ENCODE results near the gene SSTR5. TPM values are rescaled to one million over a fixed set of nuclear protein-coding genes. Genes with fewer than 3 reads are reported as not detected.

The SSTR5 gene
- polyA plus RNA-seq, 3 donors, result 0.15 TPM; not detected in 2

DNA sequence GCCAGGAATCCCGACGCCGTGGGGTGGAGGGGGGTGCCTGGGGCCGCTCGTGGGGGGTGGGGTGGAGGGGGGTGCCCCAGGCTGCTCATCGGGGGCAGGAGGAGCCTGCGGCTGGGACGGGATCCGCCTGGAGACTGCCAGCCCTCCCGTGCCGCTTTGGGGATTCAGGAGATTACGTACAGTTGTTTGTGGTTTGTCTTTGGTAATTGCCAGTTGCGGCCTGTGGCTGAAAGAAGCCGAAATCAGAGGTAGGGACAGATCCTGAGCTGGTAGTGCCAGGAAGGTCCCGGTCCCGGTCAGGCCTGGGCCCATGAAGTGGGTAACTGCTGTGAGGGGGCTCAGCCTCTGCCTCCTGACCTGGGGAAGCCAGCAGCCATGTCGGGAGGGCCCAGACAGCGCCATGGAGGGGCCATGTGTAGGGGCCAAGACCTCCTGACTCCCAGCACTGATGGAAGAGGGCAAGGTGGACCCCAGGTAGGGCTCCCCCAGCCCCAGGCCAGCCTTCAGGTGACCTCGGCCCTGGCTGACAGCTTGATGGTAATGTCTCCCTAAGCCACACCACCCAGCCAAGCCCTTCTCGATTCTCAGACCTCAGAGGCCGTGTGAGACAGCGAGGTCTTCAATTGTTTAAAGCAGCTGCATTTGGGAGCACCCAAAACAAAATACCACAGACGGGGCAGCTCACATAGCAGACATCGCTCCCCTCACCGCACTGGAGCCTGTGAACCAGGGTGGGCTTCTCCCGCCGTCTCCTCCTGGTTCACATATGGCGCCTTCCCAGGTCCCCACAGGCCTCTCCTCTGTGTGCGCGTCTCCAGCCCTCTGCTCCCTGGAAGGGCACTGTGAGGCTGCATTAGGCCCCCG lies 34.9 kb upstream of the SSTR5 start:
- 65 to 80% (median 70%) methylated on average over 31 of the region's 31 CpGs for WGBS, 3 donors
- no peak overlapping the region for H3K27ac ChIP-seq (ENCODE audit: low read depth, low read length)

DNA sequence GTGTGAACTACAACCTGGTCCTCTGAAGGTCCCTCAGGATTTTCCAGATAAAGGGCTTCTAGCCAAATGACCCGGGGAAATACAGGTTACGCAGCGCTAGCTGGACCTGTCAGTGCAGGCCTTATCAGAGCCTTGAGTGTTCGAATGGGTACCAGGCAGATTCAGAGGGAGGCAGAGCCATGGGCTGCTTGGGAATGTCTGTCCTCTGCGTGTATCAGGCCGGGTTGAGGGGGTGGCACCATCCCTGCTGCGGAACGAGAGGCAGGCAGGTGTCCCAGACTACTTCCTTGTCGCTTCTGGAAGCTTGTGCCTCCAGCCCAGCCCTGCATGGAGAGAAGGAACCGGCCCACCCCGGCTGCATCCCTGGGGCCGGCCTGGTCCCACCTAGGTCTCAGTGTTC lies 33.6 kb upstream of the SSTR5 start:
- WGBS, 3 donors, result 81 to 83% (median 82%) methylated on average over 11 to 12 of the region's 12 CpGs
- no peak overlapping the region for H3K27ac ChIP-seq (ENCODE audit: low read depth, low read length)

DNA sequence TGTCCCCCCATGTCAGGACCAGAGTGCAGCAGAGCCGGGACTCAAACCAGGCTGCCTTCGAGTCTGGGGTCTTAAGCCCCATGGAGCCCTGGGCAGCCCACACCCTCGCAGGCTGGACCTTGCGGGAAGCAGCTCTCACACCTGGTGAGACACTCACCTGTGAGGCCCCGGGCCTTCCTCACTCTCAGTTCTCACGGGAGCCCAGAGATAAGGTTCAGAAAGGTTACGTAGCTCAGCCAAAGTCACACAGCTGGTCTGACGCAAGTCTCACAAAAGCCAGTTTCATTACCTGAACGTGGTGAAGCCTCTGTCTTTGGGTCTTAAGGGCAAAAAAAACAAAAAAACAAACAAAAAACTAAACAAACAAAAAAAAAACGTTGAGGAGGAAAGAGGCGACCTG lies 32.8 kb upstream of the SSTR5 start:
- WGBS, 3 donors, result 55 to 83% (median 78%) methylated on average over 11 of the region's 11 CpGs
- H3K27ac ChIP-seq (ENCODE audit: low read depth, low read length), result no peak overlapping the region

DNA sequence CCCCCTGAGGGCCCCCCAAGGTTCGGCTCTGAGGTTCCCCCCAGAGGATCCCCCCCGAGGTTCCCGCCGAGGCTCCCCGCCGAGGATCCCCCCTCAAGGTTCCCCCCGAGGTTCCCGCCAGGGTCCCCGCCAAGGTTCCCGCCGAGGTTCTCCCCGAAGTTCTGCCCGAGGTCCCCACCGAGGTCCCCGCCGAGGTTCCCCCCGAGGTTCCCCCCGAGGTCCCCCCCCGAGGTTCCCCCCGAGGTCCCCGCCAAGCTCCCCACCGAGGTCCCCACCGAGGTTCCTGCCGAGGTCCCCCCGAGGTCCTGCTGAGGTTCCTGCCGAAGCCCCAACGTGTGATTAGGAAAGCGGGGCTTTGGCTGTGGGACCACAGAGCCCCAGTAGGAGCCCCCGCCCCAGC lies 32.2 kb upstream of the SSTR5 start:
- WGBS, 3 donors, result 78 to 93% (median 88%) methylated on average over 13 to 29 of the region's 29 CpGs
- no peak overlapping the region for H3K27ac ChIP-seq (ENCODE audit: low read depth, low read length)

DNA sequence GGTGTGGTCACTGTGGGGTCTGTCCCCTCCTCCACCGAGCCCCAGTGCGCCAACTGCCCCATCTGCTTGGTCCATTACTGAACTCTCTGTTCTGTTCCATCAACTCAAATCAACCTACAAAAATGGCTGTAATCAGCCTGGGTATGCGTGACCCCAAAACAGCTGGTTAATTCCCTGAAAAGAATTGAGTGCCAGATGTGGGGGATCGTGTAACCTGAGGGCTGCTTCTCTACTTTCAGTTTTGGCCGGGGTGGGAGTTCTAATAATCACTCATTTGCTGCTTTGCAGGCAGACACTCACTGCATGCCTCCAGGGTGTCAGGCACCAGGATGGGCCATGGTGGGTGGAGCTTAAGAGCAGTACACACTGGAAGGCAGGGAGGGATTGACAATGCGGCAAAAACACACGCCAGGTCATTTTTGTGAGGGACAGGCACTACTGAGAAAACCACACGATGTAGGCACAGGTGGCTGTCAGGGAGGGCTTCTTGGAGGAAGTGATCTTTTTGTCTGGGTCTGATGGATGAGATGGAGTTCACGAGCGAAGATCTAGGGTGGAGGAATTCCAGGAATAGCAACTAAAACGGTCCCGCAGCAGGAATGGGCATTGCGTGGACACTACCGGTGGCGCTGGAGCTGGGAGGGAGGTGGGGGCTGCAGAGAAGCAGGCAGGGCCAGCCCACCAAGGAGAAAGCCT lies 30.4 kb upstream of the SSTR5 start:
- 85 to 90% (median 90%) methylated on average over 15 of the region's 15 CpGs for WGBS, 3 donors

DNA sequence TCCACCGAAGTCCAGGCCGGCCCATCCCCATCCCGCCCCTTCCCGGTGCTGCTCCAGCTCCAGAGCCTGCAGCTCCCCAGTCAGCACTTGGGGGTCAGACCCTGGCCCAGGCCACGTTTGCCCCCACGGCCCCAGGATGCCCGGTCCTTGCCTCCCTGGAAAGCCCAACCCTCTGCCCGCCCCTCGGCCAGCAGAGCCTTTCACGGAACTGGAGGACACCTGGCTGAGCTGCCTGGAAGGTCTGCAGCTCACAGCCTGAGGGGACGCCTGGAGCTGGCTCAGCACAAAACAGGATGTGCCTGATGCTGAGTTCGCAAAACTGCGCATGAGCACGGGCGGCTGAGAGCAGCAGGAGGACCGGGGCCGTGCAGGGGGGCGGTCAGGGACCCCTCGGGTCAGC lies 29.7 kb upstream of the SSTR5 start:
- WGBS, 3 donors, result 34 to 42% (median 36%) methylated on average over 16 to 19 of the region's 19 CpGs
- H3K27ac ChIP-seq (ENCODE audit: low read depth, low read length), result no peak overlapping the region

More for the DNA sequence above, 30.4 kb upstream of the SSTR5 start:
- no peak overlapping the region for H3K27ac ChIP-seq (ENCODE audit: low read depth, low read length)

DNA sequence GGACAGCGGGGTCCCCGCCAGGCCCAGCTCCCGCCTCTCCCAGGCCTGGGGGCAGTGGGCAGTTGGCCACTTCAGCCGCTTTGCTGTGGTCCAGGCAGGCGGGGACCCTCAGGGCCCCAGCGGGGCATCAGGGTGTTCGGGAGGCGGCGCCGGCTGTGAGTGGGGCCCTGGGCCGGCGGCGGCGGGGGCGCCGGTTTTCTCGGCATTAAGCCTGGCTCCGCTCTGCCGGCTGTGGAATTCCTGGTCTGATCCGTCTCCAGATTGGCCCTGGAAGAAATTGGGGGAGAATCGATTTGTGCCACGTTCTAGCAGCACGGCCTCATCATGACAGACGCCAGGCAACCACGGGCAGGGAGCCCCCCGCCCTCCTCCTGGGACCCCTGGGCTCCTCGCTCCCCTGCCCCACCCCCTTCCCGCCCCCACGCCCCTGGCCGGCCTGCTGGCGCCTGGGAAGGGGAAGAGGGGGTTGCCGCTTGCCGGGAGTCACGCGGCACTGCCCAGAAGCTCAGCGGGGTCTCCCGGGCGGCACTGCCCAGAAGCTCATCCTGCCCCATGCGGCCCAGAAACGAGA lies 28.6 kb upstream of the SSTR5 start:
- H3K27ac ChIP-seq (ENCODE audit: low read depth, low read length), result no peak overlapping the region
- WGBS, 3 donors, result 32 to 45% (median 39%) methylated on average over 28 to 40 of the region's 40 CpGs

DNA sequence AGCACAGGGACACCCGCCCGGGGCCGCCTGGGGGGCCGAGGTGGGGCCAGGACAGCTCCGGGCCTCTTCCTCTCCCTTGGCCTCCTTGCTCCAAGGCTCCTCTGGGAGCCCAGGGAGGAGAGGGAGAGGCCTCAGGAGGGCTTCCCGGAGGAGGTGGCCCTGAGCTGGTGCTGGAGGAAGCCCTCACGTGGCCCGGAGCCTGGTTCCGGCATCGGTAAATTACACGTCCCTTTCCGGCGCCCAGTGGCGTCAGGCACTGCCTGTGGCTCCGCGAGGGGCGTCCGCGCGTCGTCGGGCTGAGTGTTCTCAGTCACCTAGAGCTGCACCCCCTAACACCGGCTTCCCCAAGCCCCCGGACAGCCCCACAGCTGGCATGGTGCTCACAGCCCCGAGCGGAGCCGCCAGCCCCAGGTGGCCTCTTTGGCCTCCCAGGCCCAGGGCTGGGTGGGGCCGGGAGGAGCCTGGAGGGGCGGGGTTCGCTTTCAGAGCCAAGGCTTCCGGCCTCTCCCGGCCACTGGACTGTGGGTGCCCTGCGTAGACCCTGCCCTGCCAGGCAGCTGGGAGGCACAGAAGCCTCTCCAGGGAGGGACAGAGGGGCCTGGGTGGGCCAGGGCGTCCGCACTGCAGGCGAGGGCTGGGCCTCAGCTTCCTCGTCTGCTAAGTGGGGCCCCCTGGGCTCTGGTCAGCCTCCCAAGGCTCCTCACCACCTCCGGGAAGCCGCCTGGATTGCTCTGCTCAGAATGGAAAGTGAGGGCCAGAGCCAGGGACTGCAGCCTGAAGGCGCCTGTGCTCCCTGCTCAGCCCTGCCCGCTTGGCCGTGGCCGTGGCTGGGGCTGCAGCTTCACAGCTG lies 27.9 kb upstream of the SSTR5 start:
- WGBS, 3 donors, result 57 to 62% (median 58%) methylated on average over 35 to 43 of the region's 43 CpGs
- H3K27ac ChIP-seq (ENCODE audit: low read depth, low read length), result no peak overlapping the region

DNA sequence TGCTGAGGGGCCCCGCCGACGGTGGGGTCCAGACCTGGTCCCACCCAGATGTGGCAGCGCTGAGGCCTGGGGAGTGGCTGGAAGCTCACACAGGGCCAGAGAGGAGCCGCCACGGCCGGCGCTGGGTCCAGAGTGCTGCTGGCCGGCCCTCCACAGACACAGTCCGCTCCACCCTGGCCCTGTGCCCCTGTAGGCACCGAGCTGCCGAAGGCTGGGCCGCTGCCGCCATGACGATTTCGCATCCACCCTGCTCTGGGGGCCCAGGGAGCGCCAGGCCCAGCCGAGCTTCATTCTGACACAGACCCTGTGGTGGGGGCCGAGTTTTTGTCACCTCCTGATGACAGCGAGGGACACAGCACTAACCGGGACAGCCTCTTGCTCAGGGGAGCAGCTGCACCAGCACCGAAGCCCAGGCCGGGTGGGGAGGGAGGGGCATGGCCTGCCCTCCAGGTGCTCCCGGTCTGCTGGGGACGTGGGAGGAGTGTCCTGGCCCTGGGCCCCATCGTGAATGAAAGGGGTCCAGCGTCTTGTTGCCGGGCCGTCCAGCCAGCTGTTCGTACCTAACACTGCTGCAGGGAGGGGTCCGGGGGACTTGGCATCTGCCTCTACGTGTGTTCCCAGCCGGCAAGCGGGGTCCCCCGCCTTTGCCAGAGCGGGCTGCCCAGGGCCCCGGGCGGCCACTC lies 27.1 kb upstream of the SSTR5 start:
- no peak overlapping the region for H3K27ac ChIP-seq (ENCODE audit: low read depth, low read length)
- 35 to 60% (median 50%) methylated on average over 38 of the region's 38 CpGs for WGBS, 3 donors

DNA sequence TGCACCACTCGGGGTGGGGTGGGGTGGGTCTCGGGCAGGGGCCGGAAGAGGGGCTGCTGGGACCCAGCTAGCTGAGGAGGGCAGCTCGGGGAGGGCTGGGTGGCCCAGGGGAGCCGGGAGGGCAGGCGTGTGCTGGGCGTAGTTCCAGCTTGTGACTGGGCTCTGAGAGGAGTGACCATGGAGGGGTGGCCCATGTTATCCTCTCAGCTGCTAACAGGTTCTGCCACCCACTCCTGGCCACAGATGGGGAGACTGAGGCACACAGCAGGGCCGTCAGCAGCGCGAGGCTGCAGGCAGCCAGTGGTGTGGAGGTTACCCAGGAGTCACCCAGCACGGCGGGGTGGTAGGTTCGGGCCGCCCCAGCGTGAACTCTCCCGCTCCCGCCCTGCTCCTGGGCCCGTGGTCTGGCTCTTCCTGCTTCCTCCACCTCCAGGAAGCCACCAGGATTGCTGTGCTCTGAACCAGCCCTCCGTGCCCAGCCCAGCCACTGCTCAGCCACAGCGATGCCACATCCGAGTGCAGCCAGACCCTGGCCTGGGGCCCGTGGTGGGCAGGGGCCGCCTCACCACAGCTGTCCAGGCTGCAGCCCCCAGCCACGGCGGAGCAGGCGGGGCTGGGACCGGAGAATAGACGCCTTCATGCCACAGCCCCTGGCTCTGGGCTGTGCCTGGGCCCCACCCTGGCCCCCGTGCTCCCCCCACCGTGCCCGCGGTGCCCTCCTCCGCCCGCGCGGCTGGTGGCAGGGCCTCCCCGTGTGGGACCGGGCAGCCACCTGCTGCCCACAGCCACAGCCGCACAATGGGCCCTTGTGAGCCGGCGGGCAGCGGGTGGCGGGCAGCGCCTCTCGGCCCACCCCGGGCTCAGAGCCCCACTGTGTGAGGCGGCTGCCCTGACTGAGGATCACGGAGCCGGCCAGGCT lies 26.3 kb upstream of the SSTR5 start:
- no peak overlapping the region for H3K27ac ChIP-seq (ENCODE audit: low read depth, low read length)
- WGBS, 3 donors, result 73% methylated on average over 37 to 49 of the region's 49 CpGs

DNA sequence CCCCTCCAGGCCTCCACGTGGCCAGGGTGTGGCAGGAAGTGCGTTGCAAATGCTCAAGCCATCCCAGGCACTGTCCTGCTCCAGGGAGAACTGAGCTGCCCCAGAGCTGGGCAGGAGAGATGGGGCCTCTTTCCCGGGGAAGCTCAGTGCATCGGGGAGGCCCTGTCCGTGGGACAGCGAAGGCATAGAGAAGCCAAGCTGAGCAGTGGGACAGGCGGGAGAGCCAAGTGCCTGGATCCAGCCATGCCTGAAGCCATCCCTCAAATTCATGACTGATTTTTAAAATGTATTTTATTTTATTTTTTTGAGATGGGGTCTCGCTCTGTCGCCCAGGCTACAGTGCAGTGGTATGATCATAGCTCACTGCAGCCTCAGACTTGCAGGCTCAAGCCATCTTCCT lies 25.4 kb upstream of the SSTR5 start:
- WGBS, 3 donors, result 80 to 85% (median 84%) methylated on average over 9 of the region's 9 CpGs
- H3K27ac ChIP-seq (ENCODE audit: low read depth, low read length), result no peak overlapping the region

DNA sequence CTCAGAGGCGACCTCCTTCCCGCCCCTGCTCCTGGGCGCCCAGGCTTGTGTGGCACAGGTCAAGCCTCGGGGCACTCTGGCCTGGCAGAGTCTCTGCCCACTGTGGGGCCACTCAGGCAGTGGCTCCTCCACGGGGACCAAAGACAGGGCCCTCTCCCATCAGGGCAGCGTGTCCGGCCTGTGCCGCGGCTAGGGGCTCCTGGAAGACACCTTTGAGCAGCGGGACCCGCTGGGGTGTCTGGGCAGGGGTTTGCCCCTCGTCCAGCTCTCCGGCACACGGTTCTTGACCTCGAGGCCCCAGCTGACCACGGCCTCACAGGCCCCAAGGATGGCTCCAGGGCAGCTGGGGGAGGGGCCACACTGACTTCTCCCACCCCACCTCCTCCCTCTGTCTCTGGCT lies 24.7 kb upstream of the SSTR5 start:
- whole genome bisulfite sequencing, 3 donors, result 70 to 85% (median 76%) methylated on average over 16 of the region's 16 CpGs
- H3K27ac ChIP-seq (ENCODE audit: low read depth, low read length), result no peak overlapping the region

DNA sequence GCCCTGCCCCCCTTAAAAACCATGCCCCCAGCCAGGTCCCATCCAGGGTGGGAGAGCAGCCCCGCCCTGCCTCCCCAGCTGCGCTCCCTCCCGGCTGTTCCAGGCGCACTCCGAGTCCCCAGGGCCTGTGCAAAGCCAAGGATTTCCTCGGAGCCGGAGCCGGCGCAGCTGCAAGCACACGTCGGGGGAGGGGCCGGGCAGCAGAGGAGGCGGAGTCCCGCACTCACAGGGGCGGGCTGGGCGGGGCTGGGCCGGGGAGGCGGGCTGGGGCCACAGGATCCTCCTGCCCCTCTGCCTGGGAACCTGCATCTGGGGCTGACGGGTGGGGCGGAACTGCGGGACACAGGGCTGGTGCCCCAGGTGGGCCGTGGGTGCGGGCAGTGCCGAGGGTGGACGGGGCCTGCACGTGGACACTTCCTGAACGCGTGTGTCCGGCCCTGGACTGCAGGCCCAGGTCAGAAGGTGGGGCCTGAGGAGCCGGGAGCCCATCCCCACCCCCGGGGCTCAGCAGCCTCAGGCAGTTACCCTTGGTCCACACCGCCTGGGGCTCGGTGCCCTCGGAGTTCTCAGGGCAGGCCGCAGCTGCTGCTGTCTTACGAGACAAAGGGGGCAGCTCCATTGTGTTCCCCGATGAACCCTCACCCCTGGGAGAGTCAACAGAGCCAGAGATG lies 24.0 kb upstream of the SSTR5 start:
- no peak overlapping the region for H3K27ac ChIP-seq (ENCODE audit: low read depth, low read length)
- WGBS, 3 donors, result 27 to 29% (median 28%) methylated on average over 27 to 37 of the region's 37 CpGs

DNA sequence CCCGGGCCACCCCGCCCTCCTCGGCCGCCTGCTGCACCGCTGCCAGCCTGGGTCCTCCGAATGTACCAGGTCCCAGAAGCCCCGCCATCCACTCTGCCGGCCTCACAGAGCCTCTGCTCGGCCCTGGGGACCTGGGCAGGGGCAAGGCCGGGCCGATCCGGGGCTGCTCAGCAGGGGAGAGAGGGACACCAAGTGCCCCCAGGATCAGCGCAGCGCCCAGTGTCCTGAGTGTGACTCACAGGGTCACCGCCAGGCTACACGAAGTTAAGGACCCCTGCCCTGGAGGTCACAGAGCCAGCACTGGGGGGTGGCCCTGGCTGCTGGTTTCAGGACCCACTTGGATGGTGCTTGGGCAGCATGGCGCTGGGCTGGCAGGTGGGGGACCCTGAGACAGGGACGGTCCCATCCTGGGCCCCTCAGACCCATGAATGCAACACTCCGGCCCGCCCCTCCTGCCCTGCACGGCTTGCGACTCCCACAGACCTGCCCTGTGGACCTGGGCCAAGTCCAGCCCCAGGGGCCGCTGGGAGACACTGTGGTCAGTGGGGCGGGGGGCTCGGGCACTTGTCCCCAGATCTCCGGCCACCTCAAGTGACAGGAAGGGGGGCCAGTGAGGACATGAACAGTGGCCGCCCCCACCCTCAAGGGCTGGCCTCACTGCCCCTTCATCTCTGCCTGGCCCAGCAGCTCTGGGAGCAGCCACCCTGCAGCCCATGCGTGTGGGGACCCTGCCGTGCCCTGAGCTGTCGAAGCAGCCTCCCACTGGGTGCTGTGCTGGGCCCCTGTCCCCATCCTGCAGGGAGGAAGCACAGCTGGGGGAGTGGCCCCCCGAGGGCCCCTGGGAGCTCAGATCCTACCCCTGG lies 23.2 kb upstream of the SSTR5 start:
- no peak overlapping the region for H3K27ac ChIP-seq (ENCODE audit: low read depth, low read length)
- WGBS, 3 donors, result 81 to 91% (median 81%) methylated on average over 24 to 31 of the region's 31 CpGs

DNA sequence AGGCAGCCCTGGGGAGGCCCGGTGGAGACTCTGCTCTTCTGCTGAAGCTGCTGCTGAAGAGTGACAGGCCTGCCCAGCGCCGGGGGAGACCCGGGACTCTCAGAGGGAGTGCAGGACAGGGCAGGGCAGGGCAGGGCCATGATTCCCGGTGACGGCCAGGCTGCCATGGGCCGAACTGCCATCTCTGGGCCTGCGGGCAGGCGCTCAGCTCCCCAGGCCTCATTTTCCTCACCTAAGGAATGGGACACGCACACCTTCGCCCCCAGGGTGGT lies 22.6 kb upstream of the SSTR5 start:
- H3K27ac ChIP-seq (ENCODE audit: low read depth, low read length), result no peak overlapping the region
- 81 to 93% (median 85%) methylated on average over 8 to 11 of the region's 11 CpGs for WGBS, 3 donors

DNA sequence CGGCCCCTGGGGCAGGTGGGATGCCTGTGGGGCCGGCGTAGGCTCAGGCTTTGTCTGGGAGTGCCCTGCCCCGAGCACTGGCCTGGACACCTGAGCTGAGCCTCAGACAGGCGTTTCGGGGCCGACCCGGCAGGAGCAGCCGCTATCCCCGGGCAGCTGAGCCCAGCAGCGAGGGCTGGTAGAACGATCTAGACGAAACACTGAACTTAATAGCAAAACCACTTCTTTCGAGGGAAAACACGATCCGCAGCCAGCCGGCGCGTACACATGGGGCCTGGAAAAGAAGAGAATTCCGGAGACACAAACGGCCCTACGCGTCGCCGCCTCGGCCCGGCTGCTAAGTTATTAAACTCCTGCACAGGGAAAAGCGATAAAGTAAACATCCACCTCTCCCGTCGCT lies 22.0 kb upstream of the SSTR5 start:
- WGBS, 3 donors, result 77 to 84% (median 82%) methylated on average over 26 to 30 of the region's 30 CpGs

More for the DNA sequence above, 22.0 kb upstream of the SSTR5 start:
- no peak overlapping the region for H3K27ac ChIP-seq (ENCODE audit: low read depth, low read length)

Measured in adipose tissue (tissue), 3 donors.